Measurements from ENCODE around the gene NRP1. TPM values are rescaled to one million over a fixed set of nuclear protein-coding genes. Genes with fewer than 3 reads are reported as not detected.

NRP1 gene
- total and polyA plus RNA-seq, 2 of the 8 experiments (the other 6 are each of a cell fraction or from before 2014, with no cell fraction given): 1.2 to 2.1 TPM

DNA sequence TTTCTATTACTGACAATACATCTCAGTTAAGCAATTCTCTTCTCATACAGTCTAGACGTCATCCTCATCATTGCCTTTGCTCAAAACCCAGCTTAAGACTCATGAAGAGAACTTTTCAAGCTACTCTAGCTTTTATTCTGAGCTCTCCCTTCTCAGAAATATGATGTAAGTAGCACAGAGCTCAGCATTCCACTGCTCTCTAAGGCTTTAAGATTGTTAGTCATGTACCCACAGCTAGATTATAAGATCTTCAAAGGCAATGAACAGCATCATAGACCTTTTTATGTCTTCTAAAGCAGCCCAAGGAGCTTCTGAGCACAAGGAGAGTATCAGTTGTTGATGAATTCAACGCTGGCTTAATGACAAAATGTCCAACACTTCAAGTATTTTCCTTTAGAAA is 119.3 kb downstream of the NRP1 start (continued):
- no peak for TF ChIP-seq EP300 (IDR thresholded peaks at IDR 0.05; ENCODE audit: borderline replicate concordance in 1 of 2, low read depth in 2 of 2, low read length in 2 of 2)
- no peak for TF ChIP-seq MAFK (IDR thresholded peaks at IDR 0.05; ENCODE audit: low read depth, low read length)
- TF ChIP-seq TAF7 (optimal IDR thresholded peaks at IDR 0.05; ENCODE audit: borderline replicate concordance, low read depth, low read length): no peak
